Activated CD4-positive, alpha-beta T cell treated with anti-CD3 and anti-CD28 coated beads for 48 hours (primary cell): ENCODE measurements around the gene GTF3C5.

Source experiments
- DNase-seq: peaks from one replicate; pipeline ENCODE4 v3.0.0-alpha.2; 2020

Gene GTF3C5, protein sequence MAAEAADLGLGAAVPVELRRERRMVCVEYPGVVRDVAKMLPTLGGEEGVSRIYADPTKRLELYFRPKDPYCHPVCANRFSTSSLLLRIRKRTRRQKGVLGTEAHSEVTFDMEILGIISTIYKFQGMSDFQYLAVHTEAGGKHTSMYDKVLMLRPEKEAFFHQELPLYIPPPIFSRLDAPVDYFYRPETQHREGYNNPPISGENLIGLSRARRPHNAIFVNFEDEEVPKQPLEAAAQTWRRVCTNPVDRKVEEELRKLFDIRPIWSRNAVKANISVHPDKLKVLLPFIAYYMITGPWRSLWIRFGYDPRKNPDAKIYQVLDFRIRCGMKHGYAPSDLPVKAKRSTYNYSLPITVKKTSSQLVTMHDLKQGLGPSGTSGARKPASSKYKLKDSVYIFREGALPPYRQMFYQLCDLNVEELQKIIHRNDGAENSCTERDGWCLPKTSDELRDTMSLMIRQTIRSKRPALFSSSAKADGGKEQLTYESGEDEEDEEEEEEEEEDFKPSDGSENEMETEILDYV

DNA sequence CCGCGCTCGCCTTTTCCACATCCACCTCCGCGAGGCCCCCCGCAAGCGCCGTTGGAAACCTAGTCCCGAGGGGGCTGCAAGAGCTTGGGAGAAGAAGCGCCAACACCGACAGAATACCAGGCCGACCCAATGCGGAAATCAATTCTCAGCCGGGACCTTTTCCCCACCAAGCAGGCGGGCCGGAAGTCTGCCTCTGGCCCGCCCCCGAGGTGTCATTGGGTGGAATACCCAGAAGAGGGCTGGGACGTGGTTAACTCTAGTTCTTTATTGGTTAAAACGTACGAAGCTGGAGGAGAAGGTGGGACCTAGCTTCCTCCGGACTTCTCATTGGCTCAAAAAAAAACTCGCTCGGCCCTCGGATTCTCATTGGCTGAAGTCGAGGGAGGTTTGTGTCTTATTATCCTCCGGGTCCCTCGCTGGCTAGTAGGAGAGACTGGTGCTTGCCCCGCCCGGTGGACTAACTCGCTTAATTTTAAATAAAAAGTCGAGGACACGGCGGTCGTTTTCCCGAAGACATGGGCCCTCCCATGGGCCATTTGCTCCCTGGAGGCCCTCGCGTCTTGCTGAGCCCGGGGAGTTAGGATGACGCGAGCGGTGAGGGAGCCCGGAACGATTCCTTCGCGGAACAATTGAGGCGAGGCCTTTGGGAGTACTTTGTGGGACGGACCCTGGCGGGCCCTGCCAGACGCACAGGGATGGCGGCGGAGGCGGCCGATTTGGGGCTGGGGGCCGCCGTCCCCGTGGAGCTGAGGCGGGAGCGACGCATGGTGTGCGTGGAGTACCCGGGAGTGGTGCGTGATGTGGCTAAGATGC lies at the start of gene GTF3C5:
TSS of gene GTF3C5 (plus strand) at position 681 of the 813 bp plus-strand sequence. CDS start at position 696, 15 bp downstream.
- peak; percentile 94 for DNase-seq

- DNase-seq = no peak
Observed at GRCh38 chr9:132982458-132982857, 48.3 kb upstream of the GTF3C5 start.

GRCh38 chr9:132983491-132984201 lies 47.2 kb upstream of the GTF3C5 start:
- no peak for DNase-seq

DNA sequence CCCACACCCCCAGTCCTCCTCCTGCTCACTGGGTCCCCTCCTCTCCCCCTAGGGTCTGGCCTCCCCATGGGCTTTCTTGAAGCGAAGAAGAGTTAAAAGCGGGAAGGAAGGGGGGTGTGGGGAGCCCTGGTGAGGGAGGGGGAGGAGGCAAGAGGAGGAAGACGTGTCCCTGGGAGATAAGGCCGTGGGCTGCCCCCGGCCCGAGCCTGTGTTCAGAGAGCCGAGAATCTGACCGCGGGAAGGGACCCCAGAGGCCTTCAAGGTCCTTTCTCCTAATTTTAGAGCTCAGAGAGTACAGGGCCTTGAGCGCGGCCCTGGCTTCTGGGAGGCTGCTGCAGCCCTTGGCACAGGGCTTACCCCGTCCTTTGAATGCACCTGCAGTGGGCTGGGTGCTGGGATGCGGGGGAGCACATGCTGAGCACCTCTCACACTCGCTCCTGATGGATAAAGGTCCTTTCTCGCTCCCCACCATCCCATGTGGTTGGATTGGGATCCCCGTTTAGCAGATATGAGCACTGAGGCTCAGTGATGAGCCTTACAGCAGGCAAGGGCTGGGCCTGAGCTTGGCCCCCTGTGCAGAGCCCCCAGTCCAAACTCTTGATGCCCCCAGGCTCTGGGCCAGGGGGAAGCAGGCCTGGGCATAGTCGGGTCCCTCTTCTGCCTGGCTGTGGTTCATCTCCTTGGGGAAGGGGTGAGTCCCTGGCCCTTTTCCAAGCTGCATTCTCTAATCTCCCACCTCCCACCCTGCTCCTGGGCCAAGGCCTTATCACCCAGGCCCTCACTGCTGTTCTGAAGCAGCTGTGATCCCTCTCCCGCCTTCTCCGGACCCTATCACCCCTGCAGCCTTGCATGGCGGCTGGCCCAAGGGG lies 46.4 kb upstream of the GTF3C5 start:
- no peak for DNase-seq

DNA sequence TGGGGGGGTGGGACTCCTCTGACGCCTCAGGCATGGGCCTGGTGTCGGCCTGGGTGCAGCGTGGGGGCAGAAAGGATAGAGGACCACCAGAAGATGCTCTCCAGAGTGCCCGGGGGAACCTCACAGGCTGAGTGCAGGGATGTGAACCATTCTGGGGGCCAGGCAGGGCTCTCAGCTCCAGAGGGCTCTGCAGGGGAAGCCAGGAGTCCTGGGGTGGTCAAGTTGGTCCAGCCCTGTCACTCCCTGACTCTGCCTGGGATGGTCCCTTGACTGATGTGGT lies 45.8 kb upstream of the GTF3C5 start:
- no peak for DNase-seq

DNA sequence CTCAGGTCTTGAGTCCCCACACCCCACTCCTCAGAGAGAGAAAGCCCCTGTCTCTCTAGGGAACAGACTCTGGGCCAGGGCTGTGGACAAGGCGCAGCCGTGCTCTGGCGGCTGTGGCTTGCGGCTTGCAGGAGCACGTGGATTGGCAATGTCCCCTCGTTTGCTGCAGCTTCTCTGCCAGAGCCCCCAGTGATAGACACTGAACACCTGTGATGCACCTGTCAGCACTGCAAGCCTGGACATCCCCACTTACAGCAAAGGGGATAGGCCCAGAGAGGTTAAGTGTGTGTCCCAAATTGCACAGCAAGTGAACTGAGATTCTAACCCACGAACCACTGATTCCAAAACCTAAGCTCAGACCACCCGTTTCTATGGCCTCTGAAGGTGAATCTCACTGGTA lies 45.3 kb upstream of the GTF3C5 start:
- no peak for DNase-seq

DNA sequence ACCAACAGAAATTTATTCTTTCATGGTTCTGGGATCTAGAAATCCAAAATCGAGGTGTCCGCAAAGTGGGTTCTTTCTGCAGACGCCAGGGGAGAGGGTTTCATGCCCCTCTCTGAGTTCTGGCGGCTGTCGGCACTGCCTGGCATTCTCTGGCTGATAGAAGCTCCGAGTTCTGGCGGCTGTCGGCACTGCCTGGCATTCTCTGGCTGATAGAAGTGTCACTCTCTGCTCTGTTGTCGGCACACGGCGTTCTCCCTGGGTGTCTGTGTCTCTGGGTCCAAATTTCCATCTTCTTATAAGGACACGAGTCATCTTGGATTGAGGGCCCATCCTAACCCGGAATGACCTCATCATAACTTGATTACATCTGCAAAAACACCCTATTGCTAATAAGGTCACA lies 44.7 kb upstream of the GTF3C5 start:
- DNase-seq = no peak

- DNase-seq = no peak
Observed at GRCh38 chr9:132986640-132987620, 43.9 kb upstream of the GTF3C5 start.

- no peak for DNase-seq
Observed at GRCh38 chr9:132988244-132989013, 42.4 kb upstream of the GTF3C5 start.

- no peak for DNase-seq
Observed at GRCh38 chr9:132989014-132989310, 41.8 kb upstream of the GTF3C5 start.

GRCh38 chr9:132989414-132989996 lies 41.3 kb upstream of the GTF3C5 start:
- DNase-seq = no peak

DNA sequence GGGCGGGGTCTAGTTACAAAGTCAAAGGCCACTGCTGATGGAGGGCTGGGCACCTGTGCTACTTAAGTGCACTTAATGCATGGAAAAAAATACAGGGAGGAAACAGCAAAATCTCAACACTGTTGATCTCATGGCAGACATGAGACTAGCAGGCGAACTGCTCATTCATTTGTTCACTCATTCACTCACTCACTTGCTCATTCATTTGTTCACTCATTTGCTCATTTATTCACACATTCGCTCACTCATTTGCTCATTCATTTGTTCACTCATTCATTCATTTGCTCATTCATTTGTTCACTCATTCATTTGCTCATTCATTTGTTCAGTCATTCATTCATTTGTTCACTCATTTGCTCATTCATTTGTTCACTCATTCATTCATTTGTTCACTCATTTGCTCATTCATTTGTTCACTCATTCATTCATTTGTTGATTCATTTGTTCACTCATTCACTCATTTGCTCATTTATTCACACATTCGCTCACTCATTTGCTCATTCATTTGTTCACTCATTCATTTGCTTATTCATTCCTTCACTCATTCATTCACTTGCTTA lies 40.7 kb upstream of the GTF3C5 start:
- DNase-seq = peak; percentile 15

- no peak for DNase-seq
Observed at GRCh38 chr9:132990781-132991180, 40.0 kb upstream of the GTF3C5 start.

- DNase-seq = no peak
Observed at GRCh38 chr9:132991351-132992300, 39.2 kb upstream of the GTF3C5 start.

DNA sequence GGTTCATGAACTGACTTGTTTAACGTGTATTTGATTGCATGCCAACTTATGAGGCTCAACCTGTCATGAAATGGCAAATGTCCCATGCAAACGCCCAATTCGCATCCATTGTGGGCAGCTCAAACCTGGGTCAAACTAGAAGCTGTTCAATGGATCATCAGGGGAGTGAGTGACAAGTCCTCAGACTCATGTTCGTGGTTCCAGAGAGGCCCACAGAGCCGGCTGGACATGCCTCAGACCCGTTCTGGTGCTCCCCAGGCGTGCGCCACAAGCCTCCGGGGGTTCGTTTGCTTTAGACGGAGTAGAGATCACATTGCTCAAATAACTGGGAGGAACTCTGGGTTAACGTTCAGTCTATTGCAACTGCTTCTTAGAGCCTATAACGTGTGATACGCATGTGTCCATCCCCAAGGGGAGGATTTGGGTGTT lies 37.3 kb upstream of the GTF3C5 start:
- DNase-seq = no peak

- DNase-seq = peak; percentile 14
Observed at GRCh38 chr9:132994410-132995120, 36.2 kb upstream of the GTF3C5 start.

DNA sequence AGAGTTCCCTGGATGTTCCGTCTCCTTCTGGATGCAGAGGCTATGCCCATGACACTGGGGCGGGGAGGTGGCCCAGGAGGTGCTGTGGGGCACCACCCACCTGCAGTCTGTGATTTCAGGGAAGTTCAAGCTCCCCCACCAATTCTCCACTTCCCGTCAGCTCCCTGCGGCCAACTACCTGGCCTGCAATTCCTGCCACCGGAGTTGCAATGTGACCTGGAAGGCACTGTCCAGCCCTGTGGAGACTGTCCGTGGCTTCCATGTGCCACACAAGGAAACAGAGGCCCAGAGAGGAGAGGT lies 35.7 kb upstream of the GTF3C5 start:
- DNase-seq = no peak

DNA sequence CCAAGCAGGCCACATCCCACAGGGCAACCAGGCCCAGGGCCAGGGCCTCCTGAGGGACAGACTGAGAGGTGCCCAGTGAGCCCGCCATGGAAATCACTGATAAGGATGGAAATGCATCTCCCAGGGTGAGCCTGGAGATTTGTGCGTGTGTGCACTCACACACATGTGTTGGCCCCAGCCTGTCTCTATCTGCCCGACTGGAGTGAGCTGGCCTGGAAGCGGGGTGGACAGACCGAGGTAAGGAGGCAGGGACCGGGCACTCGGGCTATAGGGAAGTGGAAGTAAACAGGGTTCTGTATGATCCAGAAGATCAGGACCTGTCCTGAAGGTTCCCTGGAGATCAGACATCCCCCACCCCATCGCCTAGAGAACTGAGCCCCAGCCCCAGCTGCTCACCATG lies 34.9 kb upstream of the GTF3C5 start:
- DNase-seq = no peak
